Subcutaneous adipose tissue (tissue), 4 donors: ENCODE results near the gene MUL1. TPM values are rescaled to one million over a fixed set of nuclear protein-coding genes. Genes with fewer than 3 reads are reported as not detected.

Experiments
- total RNA-seq, 4 donors: library from RNA; depleted of rRNA; stranded (reverse); fragments of >200 nt; gene quantifications; one replicate each; pipeline ENCODE4 v1.1.0, GENCODE V29; 2016
- TF ChIP-seq, protein P1 (sequence below): fragments of 450-650 bp; IDR thresholded peaks from one replicate; pipeline ENCODE4 v1.5.1; 2016; ENCODE audit warnings: low read depth, mild to moderate bottlenecking, control low read depth, antibody characterized with exemption, moderate library complexity

Gene MUL1
- total RNA-seq, 4 donors from 2014 or later, result 19.6 to 31.1 (median 23.5) TPM

- TF ChIP-seq, protein P1, sequence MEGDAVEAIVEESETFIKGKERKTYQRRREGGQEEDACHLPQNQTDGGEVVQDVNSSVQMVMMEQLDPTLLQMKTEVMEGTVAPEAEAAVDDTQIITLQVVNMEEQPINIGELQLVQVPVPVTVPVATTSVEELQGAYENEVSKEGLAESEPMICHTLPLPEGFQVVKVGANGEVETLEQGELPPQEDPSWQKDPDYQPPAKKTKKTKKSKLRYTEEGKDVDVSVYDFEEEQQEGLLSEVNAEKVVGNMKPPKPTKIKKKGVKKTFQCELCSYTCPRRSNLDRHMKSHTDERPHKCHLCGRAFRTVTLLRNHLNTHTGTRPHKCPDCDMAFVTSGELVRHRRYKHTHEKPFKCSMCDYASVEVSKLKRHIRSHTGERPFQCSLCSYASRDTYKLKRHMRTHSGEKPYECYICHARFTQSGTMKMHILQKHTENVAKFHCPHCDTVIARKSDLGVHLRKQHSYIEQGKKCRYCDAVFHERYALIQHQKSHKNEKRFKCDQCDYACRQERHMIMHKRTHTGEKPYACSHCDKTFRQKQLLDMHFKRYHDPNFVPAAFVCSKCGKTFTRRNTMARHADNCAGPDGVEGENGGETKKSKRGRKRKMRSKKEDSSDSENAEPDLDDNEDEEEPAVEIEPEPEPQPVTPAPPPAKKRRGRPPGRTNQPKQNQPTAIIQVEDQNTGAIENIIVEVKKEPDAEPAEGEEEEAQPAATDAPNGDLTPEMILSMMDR, result no peak
These were observed 58.1 kb downstream of the MUL1 start for GRCh38 chr1:20449735-20450311.

Other genes with a start within 250 kb of the MUL1 start
- gene VWA5B1, start 217.3 kb downstream of the MUL1 start, total RNA-seq, result not detected
- gene CAMK2N1, start 21.9 kb downstream of the MUL1 start, total RNA-seq, result 10 to 100 TPM in 1 of 4 donors, 1 to 10 TPM in 3; 3.2 to 13.2 (median 4.2) TPM
- under 1 TPM in 1 of 4 donors, not detected in 3; 0.38 TPM for gene FAM43B, start 44.4 kb upstream of the MUL1 start, total RNA-seq
- 1 to 10 TPM in 2 of 4 donors, under 1 TPM in 1, not detected in 1; 0.68 to 4.9 (median 2.4) TPM for gene CDA, start 80.9 kb upstream of the MUL1 start, total RNA-seq
- gene PINK1, start 125.3 kb upstream of the MUL1 start, total RNA-seq, result 100 to 1,000 TPM in 3 of 4 donors, 10 to 100 TPM in 1; 73.7 to 169 (median 129) TPM
- gene DDOST, start 153.2 kb upstream of the MUL1 start, total RNA-seq, result 100 to 1,000 TPM in 2 of 4 donors, 10 to 100 TPM in 2; 80.1 to 118 (median 105) TPM
- gene KIF17, start 209.9 kb upstream of the MUL1 start, total RNA-seq, result 10 to 100 TPM in 1 of 4 donors, 1 to 10 TPM in 3; 2.0 to 12.4 (median 4.1) TPM
- gene SH2D5, start 224.6 kb upstream of the MUL1 start, total RNA-seq, result not detected